Glutamatergic neuron (in vitro differentiated cells): ENCODE measurements around the gene ADAMTSL1. TPM values are rescaled to one million over a fixed set of nuclear protein-coding genes. Genes with fewer than 3 reads are reported as not detected.

ENCODE experiments used
- DNase-seq: peaks from one replicate; pipeline ENCODE4 v3.0.0; 2022
- H3K27ac Mint-ChIP-seq: one replicate; pipeline ENCODE4 v1.8.0; 2020; ENCODE audit warnings: mild to moderate bottlenecking, mixed read lengths, inconsistent platforms; ENCODE audit not compliant: unreplicated experiment
- H3K27me3 Mint-ChIP-seq: one replicate; pipeline ENCODE4 v1.8.0; 2020; ENCODE audit warnings: mild to moderate bottlenecking, moderate library complexity, mixed read lengths, inconsistent platforms; ENCODE audit not compliant: unreplicated experiment
- H3K36me3 Mint-ChIP-seq: one replicate; pipeline ENCODE4 v1.8.0; 2020; ENCODE audit warnings: mild to moderate bottlenecking, mixed read lengths, inconsistent platforms; ENCODE audit not compliant: unreplicated experiment
- H3K4me1 Mint-ChIP-seq: one replicate; pipeline ENCODE4 v1.8.0; 2020; ENCODE audit warnings: mild to moderate bottlenecking, low read depth, mixed read lengths, inconsistent platforms; ENCODE audit not compliant: unreplicated experiment
- H3K4me3 Mint-ChIP-seq: one replicate; pipeline ENCODE4 v1.8.0; 2020; ENCODE audit warnings: mild to moderate bottlenecking, mixed read lengths, inconsistent platforms; ENCODE audit not compliant: unreplicated experiment
- H3K9me3 Mint-ChIP-seq: one replicate; pipeline ENCODE4 v1.8.0; 2020; ENCODE audit warnings: mild to moderate bottlenecking, moderate library complexity, mixed read lengths, inconsistent platforms; ENCODE audit not compliant: unreplicated experiment
- total RNA-seq: library from RNA; stranded (reverse); fragmentation: NEBNext Ultra II Directional; extraction: Animal tissue kit (Norgen Biotek cat#: 25700); gene quantifications from one replicate; pipeline ENCODE4 v1.2.1, GENCODE V29; 2021; ENCODE audit not compliant: unreplicated experiment
- TF ChIP-seq, protein P1 (sequence below): fragments of 200-600 bp; sonication (generic); IDR thresholded peaks from one replicate; pipeline ENCODE4 v1.5.0; 2021; ENCODE audit not compliant: partially characterized antibody, unreplicated experiment

ADAMTSL1 gene
- total RNA-seq, 1 donor from 2014 or later, result 0.91 TPM

DNA sequence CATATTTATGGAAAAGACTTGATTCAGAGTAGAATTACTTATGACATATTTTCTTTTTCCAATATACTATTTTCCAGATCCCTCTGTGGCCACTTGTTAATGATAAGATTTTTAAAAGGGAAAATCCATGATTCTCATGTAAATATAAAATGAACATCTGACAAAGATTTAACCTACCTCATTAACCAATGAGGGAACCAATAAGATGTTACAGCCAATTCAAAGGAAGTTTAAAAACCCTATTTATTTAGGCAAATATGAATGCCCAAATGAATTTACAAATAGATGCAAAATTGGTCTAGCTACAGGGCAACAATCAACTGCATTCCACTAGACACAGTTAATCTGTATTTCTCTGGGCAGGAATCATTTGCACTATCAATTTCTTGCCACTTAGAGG, 226.8 kb downstream of the ADAMTSL1 start:
- H3K27ac Mint-ChIP-seq, result no peak overlapping the region
- no peak overlapping the region for H3K4me3 Mint-ChIP-seq
- TF ChIP-seq, protein P1, sequence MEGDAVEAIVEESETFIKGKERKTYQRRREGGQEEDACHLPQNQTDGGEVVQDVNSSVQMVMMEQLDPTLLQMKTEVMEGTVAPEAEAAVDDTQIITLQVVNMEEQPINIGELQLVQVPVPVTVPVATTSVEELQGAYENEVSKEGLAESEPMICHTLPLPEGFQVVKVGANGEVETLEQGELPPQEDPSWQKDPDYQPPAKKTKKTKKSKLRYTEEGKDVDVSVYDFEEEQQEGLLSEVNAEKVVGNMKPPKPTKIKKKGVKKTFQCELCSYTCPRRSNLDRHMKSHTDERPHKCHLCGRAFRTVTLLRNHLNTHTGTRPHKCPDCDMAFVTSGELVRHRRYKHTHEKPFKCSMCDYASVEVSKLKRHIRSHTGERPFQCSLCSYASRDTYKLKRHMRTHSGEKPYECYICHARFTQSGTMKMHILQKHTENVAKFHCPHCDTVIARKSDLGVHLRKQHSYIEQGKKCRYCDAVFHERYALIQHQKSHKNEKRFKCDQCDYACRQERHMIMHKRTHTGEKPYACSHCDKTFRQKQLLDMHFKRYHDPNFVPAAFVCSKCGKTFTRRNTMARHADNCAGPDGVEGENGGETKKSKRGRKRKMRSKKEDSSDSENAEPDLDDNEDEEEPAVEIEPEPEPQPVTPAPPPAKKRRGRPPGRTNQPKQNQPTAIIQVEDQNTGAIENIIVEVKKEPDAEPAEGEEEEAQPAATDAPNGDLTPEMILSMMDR, result no peak
- no peaks in the 10 kb centered on the region for H3K4me1 Mint-ChIP-seq
- peaks cover 13% of the 10 kb centered on the region for H3K36me3 Mint-ChIP-seq
- peaks cover 3% of the 10 kb centered on the region for H3K9me3 Mint-ChIP-seq
- H3K27me3 Mint-ChIP-seq, result no peaks in the 10 kb centered on the region
- no peak for DNase-seq

DNA sequence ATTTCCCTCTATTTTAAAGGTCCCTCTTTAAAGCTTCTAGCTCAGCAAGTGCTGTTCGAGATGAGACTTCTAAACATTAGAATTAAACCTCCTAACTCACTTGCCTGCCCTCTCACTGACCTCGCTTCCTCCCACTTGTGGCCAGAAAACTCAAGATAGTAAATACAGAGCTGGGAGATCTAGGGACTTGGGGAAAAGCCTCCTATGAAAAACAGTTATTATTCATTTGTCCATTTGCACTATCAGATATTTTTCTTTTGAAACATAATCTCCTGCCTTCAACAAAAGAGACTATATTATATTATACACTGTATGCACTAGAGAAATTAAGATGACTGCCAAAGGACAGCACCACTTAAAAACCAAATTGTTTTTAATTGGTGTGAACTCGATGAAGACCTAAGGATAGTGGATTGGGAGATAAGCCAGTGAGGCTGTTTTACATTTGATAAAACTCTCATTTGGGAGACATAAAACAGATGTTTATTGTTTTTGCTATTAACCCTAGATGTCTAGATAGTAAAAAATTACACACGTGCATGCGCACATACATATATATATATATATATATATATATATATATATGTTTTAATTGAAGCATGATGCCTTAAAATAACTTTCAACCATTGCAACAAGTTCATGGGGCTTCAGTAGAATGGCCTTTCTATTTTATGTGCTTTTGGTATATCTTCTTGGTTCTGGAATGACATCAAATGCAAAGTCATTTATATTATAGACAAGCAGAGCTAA, 229.4 kb downstream of the ADAMTSL1 start:
- no peak overlapping the region for H3K27ac Mint-ChIP-seq
- no peak overlapping the region for H3K4me3 Mint-ChIP-seq
- H3K4me1 Mint-ChIP-seq, result no peaks in the 10 kb centered on the region
- TF ChIP-seq, protein P1, result no peak
- DNase-seq, result no peak
- H3K9me3 Mint-ChIP-seq, result peaks cover 3% of the 10 kb centered on the region
- no peaks in the 10 kb centered on the region for H3K27me3 Mint-ChIP-seq
- H3K36me3 Mint-ChIP-seq, result peaks cover 7% of the 10 kb centered on the region

DNA sequence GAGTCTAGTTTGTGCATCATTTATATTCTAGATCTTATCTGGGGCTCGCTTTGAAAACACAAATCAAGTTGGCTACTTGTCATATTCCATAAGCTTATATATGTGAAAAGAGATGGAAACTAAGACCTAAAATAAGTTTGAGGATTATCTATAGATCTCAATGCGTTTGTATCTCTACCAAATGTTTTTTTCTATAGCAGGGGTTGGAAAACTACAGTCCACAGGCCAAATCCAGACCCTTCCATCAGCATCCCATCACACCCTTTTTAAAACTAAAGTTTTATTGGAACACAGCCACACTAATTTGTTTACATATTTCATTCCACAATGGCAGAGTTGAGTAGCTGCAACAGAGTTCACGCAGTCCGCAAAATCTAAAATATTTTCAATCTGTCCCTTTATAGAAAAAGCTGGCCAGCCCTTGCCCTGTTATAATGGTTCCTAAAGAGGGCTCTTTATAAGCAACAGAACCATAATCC, 230.0 kb downstream of the ADAMTSL1 start:
- TF ChIP-seq, protein P1, result no peak
- Mint-ChIP-seq H3K4me1 (no peaks in the 10 kb centered on the region), H3K36me3 (peaks cover 7% of the 10 kb centered on the region), H3K27me3 (no peaks in the 10 kb centered on the region), H3K4me3 (no peak overlapping the region), H3K27ac (no peak overlapping the region), H3K9me3 (peaks cover 3% of the 10 kb centered on the region)
- DNase-seq, result no peak

DNA sequence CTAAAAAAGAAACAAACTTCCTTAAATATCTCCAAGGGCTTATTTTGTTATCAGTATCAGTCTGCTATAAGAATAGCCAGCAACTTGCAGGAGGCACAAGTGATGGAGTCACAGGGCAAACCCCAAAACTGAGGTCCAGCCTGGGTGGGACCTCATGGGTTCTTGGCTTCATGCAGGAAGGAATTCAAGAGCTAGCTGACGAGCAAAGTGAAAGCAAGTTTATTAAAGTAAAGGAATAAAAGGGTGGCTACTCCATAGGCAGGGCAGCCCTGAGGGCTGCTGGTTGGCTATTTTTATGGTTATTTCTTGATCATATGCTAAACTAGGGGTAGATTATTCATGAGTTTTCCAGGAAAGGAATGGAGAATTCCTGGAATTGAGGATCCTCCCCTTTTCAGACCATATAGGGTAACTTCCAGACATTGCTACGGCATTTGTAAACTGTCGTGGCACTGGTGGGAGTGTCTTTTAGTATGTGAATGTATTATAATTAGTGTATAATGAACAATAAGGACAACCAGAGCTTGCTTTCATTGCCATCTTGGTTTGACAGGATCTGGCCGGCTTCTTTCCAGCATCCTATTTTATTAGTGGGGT, 231.9 kb downstream of the ADAMTSL1 start:
- no peak overlapping the region for H3K27ac Mint-ChIP-seq
- H3K36me3 Mint-ChIP-seq, result peaks cover 7% of the 10 kb centered on the region
- no peak for DNase-seq
- H3K4me1 Mint-ChIP-seq, result no peaks in the 10 kb centered on the region
- no peak overlapping the region for H3K4me3 Mint-ChIP-seq
- H3K9me3 Mint-ChIP-seq, result peaks cover 3% of the 10 kb centered on the region
- no peaks in the 10 kb centered on the region for H3K27me3 Mint-ChIP-seq
- TF ChIP-seq, protein P1, result no peak

DNA sequence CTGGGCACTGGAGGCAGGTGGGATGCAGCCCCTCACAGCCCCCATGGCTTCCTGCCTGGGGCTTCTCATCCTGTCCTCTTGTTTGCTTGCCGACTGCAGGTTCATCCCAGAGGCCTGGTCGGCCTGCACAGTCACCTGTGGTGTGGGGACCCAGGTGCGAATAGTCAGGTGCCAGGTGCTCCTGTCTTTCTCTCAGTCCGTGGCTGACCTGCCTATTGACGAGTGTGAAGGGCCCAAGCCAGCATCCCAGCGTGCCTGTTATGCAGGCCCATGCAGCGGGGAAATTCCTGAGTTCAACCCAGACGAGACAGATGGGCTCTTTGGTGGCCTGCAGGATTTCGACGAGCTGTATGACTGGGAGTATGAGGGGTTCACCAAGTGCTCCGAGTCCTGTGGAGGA, 232.7 kb downstream of the ADAMTSL1 start:
- Mint-ChIP-seq H3K36me3 (peaks cover 4% of the 10 kb centered on the region), H3K4me1 (no peaks in the 10 kb centered on the region), H3K27me3 (no peaks in the 10 kb centered on the region), H3K27ac (no peak overlapping the region), H3K9me3 (peaks cover 2% of the 10 kb centered on the region), H3K4me3 (no peak overlapping the region)
- TF ChIP-seq, protein P1, result no peak
- DNase-seq, result no peak
